SK-N-SH treated with all-trans-retinoic acid at 6 μM for 48 hours (cell line): ENCODE measurements around the gene ZNF177.

ENCODE experiments used
- ATAC-seq: fragments of 200-7000 bp; cut with Tn5 transposase; 3 replicates; pipeline ENCODE4 v1.9.1; 2020; ENCODE audit warnings: mild to moderate bottlenecking, moderate library complexity
- ARNTL ChIP-seq: fragments of 450-650 bp; formaldehyde crosslinking; IDR thresholded peaks from 2 replicates; pipeline ENCODE4 v1.5.0; 2020; ENCODE audit warnings: low read depth, mild to moderate bottlenecking, moderate library complexity, borderline replicate concordance
- BACH2 ChIP-seq: fragments of 250-450 bp; sonication (Bioruptor Pico); IDR thresholded peaks from 2 replicates; pipeline ENCODE4 v1.9.0; 2021; ENCODE audit warnings: mild to moderate bottlenecking, borderline replicate concordance
- CSDC2 ChIP-seq: fragments of 250-450 bp; sonication (Bioruptor Pico); IDR thresholded peaks from 2 replicates; pipeline ENCODE4 v1.5.0; 2020; ENCODE audit warnings: mild to moderate bottlenecking, moderate library complexity
- ESRRG ChIP-seq: fragments of 250-450 bp; sonication (Bioruptor Pico); IDR thresholded peaks from 2 replicates; pipeline ENCODE4 v1.6.1; 2021; ENCODE audit warnings: mild to moderate bottlenecking
- ISL1 ChIP-seq: fragments of 250-450 bp; sonication (Bioruptor Pico); IDR thresholded peaks from 2 replicates; pipeline ENCODE4 v2.1.2; 2022; ENCODE audit warnings: mild to moderate bottlenecking, moderate library complexity
- OSR1 ChIP-seq: fragments of 250-450 bp; sonication (Bioruptor Pico); IDR thresholded peaks from 2 replicates; pipeline ENCODE4 v1.8.0; 2022; ENCODE audit warnings: moderate library complexity, mild to moderate bottlenecking, inconsistent platforms
- PPARA ChIP-seq: fragments of 250-450 bp; sonication (Bioruptor Pico); IDR thresholded peaks from 2 replicates; pipeline ENCODE4 v1.5.0; 2020; ENCODE audit warnings: mild to moderate bottlenecking, borderline replicate concordance
- RARB ChIP-seq: fragments of 250-450 bp; sonication (Bioruptor Pico); IDR thresholded peaks from 2 replicates; pipeline ENCODE4 v1.8.0; 2021; ENCODE audit warnings: mild to moderate bottlenecking, moderate library complexity
- TCF4 ChIP-seq: fragments of 250-450 bp; sonication (Bioruptor Pico); IDR thresholded peaks from 2 replicates; pipeline ENCODE4 v1.8.0; 2021; ENCODE audit warnings: mild to moderate bottlenecking, moderate library complexity, borderline replicate concordance
- TOX ChIP-seq: fragments of 250-450 bp; sonication (Bioruptor Pico); IDR thresholded peaks from 2 replicates; pipeline ENCODE4 v1.8.0; 2021; ENCODE audit warnings: mild to moderate bottlenecking, moderate library complexity, borderline replicate concordance
- TSHZ2 ChIP-seq: fragments of 250-450 bp; sonication (Bioruptor Pico); IDR thresholded peaks from 2 replicates; pipeline ENCODE4 v1.5.0; 2020; ENCODE audit warnings: mild to moderate bottlenecking, moderate library complexity
- ZC3H10 ChIP-seq: fragments of 250-450 bp; sonication (Bioruptor Pico); IDR thresholded peaks from 2 replicates; pipeline ENCODE4 v1.5.1; 2021; ENCODE audit warnings: mild to moderate bottlenecking, moderate library complexity
- ZFP3 ChIP-seq: fragments of 250-450 bp; sonication (Bioruptor Pico); IDR thresholded peaks from 2 replicates; pipeline ENCODE4 v1.5.0; 2020; ENCODE audit warnings: mild to moderate bottlenecking, moderate library complexity
- ZFP30 ChIP-seq: fragments of 450-650 bp; formaldehyde crosslinking; IDR thresholded peaks from 2 replicates; pipeline ENCODE4 v1.5.0; 2022; ENCODE audit warnings: mild to moderate bottlenecking, moderate library complexity
- ZNF565 ChIP-seq: fragments of 450-650 bp; formaldehyde crosslinking; conservative IDR thresholded peaks from 2 replicates; pipeline ENCODE4 v1.5.0; 2020; ENCODE audit warnings: low read depth, mild to moderate bottlenecking, moderate library complexity
- ZNF70 ChIP-seq: fragments of 450-650 bp; formaldehyde crosslinking; IDR thresholded peaks from 2 replicates; pipeline ENCODE4 v1.5.0; 2020; ENCODE audit warnings: mild to moderate bottlenecking, moderate library complexity
- ZNF8 ChIP-seq: fragments of 450-650 bp; formaldehyde crosslinking; IDR thresholded peaks from 2 replicates; pipeline ENCODE4 v1.5.0; 2020; ENCODE audit warnings: mild to moderate bottlenecking, moderate library complexity
- TF ChIP-seq, protein P1 (sequence below): fragments of 250-450 bp; sonication (Bioruptor Pico); IDR thresholded peaks from 2 replicates; pipeline ENCODE4 v1.5.1; 2020; ENCODE audit warnings: low read depth, mild to moderate bottlenecking, moderate library complexity
- TF ChIP-seq, protein P2 (sequence below): fragments of 250-450 bp; sonication (Bioruptor Pico); IDR thresholded peaks from 2 replicates; pipeline ENCODE4 v1.5.1; 2021; ENCODE audit warnings: mild to moderate bottlenecking, moderate library complexity
- TF ChIP-seq, protein P3 (sequence below): fragments of 250-450 bp; sonication (Bioruptor Pico); IDR thresholded peaks from 2 replicates; pipeline ENCODE4 v1.8.0; 2021; ENCODE audit warnings: low read depth, mild to moderate bottlenecking, moderate library complexity, borderline replicate concordance
- TF ChIP-seq, protein P4 (sequence below): fragments of 250-450 bp; sonication (Bioruptor Pico); IDR thresholded peaks from 2 replicates; pipeline ENCODE4 v1.8.0; 2020; ENCODE audit warnings: mild to moderate bottlenecking, moderate library complexity, borderline replicate concordance

The ZNF177 gene

GRCh38 chr19:9352505-9352904, 10.3 kb upstream of the ZNF177 start:
- no peak for ATAC-seq
- no peak for TF ChIP-seq ISL1
- TF ChIP-seq, protein P1, sequence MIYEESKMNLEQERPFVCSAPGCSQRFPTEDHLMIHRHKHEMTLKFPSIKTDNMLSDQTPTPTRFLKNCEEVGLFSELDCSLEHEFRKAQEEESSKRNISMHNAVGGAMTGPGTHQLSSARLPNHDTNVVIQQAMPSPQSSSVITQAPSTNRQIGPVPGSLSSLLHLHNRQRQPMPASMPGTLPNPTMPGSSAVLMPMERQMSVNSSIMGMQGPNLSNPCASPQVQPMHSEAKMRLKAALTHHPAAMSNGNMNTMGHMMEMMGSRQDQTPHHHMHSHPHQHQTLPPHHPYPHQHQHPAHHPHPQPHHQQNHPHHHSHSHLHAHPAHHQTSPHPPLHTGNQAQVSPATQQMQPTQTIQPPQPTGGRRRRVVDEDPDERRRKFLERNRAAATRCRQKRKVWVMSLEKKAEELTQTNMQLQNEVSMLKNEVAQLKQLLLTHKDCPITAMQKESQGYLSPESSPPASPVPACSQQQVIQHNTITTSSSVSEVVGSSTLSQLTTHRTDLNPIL (CRISPR knock-in tag) = no peak
- TF ChIP-seq, protein P2, sequence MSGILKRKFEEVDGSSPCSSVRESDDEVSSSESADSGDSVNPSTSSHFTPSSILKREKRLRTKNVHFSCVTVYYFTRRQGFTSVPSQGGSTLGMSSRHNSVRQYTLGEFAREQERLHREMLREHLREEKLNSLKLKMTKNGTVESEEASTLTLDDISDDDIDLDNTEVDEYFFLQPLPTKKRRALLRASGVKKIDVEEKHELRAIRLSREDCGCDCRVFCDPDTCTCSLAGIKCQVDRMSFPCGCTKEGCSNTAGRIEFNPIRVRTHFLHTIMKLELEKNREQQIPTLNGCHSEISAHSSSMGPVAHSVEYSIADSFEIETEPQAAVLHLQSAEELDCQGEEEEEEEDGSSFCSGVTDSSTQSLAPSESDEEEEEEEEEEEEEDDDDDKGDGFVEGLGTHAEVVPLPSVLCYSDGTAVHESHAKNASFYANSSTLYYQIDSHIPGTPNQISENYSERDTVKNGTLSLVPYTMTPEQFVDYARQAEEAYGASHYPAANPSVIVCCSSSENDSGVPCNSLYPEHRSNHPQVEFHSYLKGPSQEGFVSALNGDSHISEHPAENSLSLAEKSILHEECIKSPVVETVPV (CRISPR knock-in tag) = no peak
- TF ChIP-seq RARB (CRISPR knock-in tag) = no peak
- TF ChIP-seq, all 23 proteins: peak for 0

GRCh38 chr19:9353011-9353410, 9.8 kb upstream of the ZNF177 start:
- no peak for ATAC-seq
- no peak for TF ChIP-seq TOX (CRISPR knock-in tag)
- TF ChIP-seq ZFP30 (CRISPR knock-in tag) = no peak
- TF ChIP-seq ZNF70 (CRISPR knock-in tag) = no peak
- TF ChIP-seq ZFP3 (CRISPR knock-in tag) = no peak

GRCh38 chr19:9354651-9355050, 8.2 kb upstream of the ZNF177 start:
- TF ChIP-seq TCF4 (CRISPR knock-in tag) (no peak), OSR1 (CRISPR knock-in tag) (no peak), ISL1 (no peak), ZNF8 (CRISPR knock-in tag) (no peak), ZFP30 (CRISPR knock-in tag) (no peak), CSDC2 (CRISPR knock-in tag) (no peak), ZFP3 (CRISPR knock-in tag) (no peak)
- TF ChIP-seq, protein P1 (CRISPR knock-in tag) = no peak
- no peak for ATAC-seq

GRCh38 chr19:9370738-9371619, 8.2 kb downstream of the ZNF177 start:
- ATAC-seq = no peak
- TF ChIP-seq ZNF565 (CRISPR knock-in tag) (no peak), ESRRG (CRISPR knock-in tag) (no peak), PPARA (CRISPR knock-in tag) (no peak), BACH2 (CRISPR knock-in tag) (no peak), ARNTL (CRISPR knock-in tag) (no peak), CSDC2 (CRISPR knock-in tag) (no peak), ZNF8 (CRISPR knock-in tag) (no peak), TSHZ2 (CRISPR knock-in tag) (no peak), ZFP3 (CRISPR knock-in tag) (no peak), RARB (CRISPR knock-in tag) (no peak), ZC3H10 (CRISPR knock-in tag) (no peak)
- TF ChIP-seq, protein P3, sequence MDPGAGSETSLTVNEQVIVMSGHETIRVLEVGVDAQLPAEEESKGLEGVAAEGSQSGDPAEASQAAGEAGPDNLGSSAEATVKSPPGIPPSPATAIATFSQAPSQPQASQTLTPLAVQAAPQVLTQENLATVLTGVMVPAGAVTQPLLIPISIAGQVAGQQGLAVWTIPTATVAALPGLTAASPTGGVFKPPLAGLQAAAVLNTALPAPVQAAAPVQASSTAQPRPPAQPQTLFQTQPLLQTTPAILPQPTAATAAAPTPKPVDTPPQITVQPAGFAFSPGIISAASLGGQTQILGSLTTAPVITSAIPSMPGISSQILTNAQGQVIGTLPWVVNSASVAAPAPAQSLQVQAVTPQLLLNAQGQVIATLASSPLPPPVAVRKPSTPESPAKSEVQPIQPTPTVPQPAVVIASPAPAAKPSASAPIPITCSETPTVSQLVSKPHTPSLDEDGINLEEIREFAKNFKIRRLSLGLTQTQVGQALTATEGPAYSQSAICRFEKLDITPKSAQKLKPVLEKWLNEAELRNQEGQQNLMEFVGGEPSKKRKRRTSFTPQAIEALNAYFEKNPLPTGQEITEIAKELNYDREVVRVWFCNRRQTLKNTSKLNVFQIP (CRISPR knock-in tag) = no peak
- TF ChIP-seq, protein P2 (CRISPR knock-in tag) = no peak
- TF ChIP-seq, protein P4, sequence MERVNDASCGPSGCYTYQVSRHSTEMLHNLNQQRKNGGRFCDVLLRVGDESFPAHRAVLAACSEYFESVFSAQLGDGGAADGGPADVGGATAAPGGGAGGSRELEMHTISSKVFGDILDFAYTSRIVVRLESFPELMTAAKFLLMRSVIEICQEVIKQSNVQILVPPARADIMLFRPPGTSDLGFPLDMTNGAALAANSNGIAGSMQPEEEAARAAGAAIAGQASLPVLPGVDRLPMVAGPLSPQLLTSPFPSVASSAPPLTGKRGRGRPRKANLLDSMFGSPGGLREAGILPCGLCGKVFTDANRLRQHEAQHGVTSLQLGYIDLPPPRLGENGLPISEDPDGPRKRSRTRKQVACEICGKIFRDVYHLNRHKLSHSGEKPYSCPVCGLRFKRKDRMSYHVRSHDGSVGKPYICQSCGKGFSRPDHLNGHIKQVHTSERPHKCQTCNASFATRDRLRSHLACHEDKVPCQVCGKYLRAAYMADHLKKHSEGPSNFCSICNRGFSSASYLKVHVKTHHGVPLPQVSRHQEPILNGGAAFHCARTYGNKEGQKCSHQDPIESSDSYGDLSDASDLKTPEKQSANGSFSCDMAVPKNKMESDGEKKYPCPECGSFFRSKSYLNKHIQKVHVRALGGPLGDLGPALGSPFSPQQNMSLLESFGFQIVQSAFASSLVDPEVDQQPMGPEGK = no peak
